Smooth muscle cell (in vitro differentiated cells): ENCODE results near the gene TPT1. TPM values are rescaled to one million over a fixed set of nuclear protein-coding genes. Genes with fewer than 3 reads are reported as not detected.
"Not testable (repeated sequence)": the region's sequence is repeated elsewhere in the genome, so short reads cannot be mapped to it uniquely, and the experiment has no call there.

Experiments used
- DNase-seq: peaks from one replicate; lab custom pipeline; 2025; ENCODE audit not compliant: unreplicated experiment; lab: John Stamatoyannopoulos, UW
- H2AFZ ChIP-seq: fragments of 200-600 bp; sonication (generic); 2 replicates; pipeline ENCODE4 v1.6.0; 2016; ENCODE audit warnings: antibody characterized with exemption, low read depth, mild to moderate bottlenecking
- H3F3A ChIP-seq: fragments of 200-600 bp; sonication (generic); 2 replicates; pipeline ENCODE4 v1.6.0; 2017; ENCODE audit warnings: antibody characterized with exemption, low read depth
- H3K27ac ChIP-seq: fragments of 200-600 bp; sonication (generic); 2 replicates; pipeline ENCODE4 v1.5.1; 2016; ENCODE audit warnings: low read depth, mild to moderate bottlenecking
- H3K27me3 ChIP-seq: fragments of 200-600 bp; sonication (generic); 2 replicates; pipeline ENCODE4 v1.6.1; 2016; ENCODE audit warnings: low read depth, mild to moderate bottlenecking
- H3K36me3 ChIP-seq: fragments of 200-600 bp; sonication (generic); 2 replicates; pipeline ENCODE4 v1.5.1; 2016; ENCODE audit warnings: low read depth
- H3K4me1 ChIP-seq: fragments of 200-600 bp; sonication (generic); 2 replicates; pipeline ENCODE4 v1.5.1; 2016; ENCODE audit warnings: low read depth
- H3K4me2 ChIP-seq: fragments of 200-600 bp; sonication (generic); 2 replicates; pipeline ENCODE4 v1.6.0; 2016; ENCODE audit warnings: mild to moderate bottlenecking
- H3K4me3 ChIP-seq: fragments of 200-600 bp; sonication (generic); 2 replicates; pipeline ENCODE4 v1.5.1; 2016; ENCODE audit warnings: mild to moderate bottlenecking
- H3K79me2 ChIP-seq: fragments of 200-600 bp; sonication (generic); 2 replicates; pipeline ENCODE4 v1.6.0; 2016; ENCODE audit warnings: low read depth, mild to moderate bottlenecking
- H3K9ac ChIP-seq: fragments of 200-600 bp; sonication (generic); 2 replicates; pipeline ENCODE4 v1.6.0; 2016; ENCODE audit warnings: low read depth
- H3K9me3 ChIP-seq: fragments of 200-600 bp; sonication (generic); replicated peaks from 2 replicates; pipeline ENCODE4 v1.5.1; 2016; ENCODE audit warnings: low read depth
- H4K20me1 ChIP-seq: fragments of 200-600 bp; sonication (generic); 2 replicates; pipeline ENCODE4 v1.6.0; 2016; ENCODE audit warnings: low read depth
- WGBS: methylation state at CpG from one replicate; pipeline ENCODE4 v1.1.7; 2016; ENCODE audit warnings: low lambda C conversion rate; 5-methylcytosine and 5-hydroxymethylcytosine counted together
- polyA plus RNA-seq: library from polyadenylated mRNA; unstranded; fragments of >200 nt; fragmentation: Nextera tagmentation; extraction: Ambion mirVana; gene quantifications from 2 replicates; pipeline ENCODE4 v1.2.1, GENCODE V29; 2016
- total RNA-seq: library from RNA; depleted of rRNA; stranded (reverse); fragments of >200 nt; gene quantifications from 2 replicates; pipeline ENCODE4 v1.2.3, GENCODE V29; 2014
- TF ChIP-seq, protein P1 (sequence below): fragments of 200-600 bp; sonication (generic); IDR thresholded peaks from 2 replicates; pipeline ENCODE4 v1.5.1; 2017; ENCODE audit warnings: borderline replicate concordance, mild to moderate bottlenecking, antibody characterized with exemption; ENCODE audit not compliant: insufficient read depth, poor library complexity, severe bottlenecking

The TPT1 gene
- total and polyA plus RNA-seq, 2 experiments from 2014 or later, result 1,031 to 3,918 TPM

DNA sequence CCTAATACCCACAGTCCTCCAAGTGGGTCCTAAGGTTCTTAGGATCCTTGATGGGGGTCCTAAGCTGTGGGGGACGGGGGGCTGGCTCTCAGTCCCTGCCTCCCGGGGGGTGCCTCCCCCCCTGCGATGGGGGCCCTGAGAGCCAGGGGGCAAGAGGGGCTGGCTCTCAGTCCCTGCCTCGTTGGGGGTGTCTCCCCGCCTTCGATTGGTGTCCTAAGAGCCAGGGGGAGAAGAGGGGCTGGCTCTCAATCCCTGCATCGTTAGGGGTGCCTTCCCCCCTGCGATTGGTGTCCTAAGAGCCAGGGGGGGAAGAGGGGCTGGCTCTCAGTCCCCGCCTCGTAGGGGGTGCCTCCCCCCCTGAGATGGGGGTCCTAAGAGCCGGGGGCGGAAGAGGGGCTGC lies 40.2 kb upstream of the TPT1 start:
- DNase-seq, result no peak
- Histone ChIP-seq H3K9me3 (no peaks in the 10 kb centered on the region), H3K27me3 (no peaks in the 10 kb centered on the region), H3K36me3 (no peaks in the 10 kb centered on the region), H2AFZ (no peak overlapping the region), H3K27ac (no peak overlapping the region), H3K79me2 (no peaks in the 10 kb centered on the region), H3F3A (no peaks in the 10 kb centered on the region), H3K4me1 (no peaks in the 10 kb centered on the region), H4K20me1 (no peaks in the 10 kb centered on the region), H3K9ac (no peak overlapping the region), H3K4me3 (no peak overlapping the region), H3K4me2 (no peak overlapping the region)
- WGBS, result no CpG with 5 or more reads among the region's 12 CpGs
- TF ChIP-seq, protein P1, sequence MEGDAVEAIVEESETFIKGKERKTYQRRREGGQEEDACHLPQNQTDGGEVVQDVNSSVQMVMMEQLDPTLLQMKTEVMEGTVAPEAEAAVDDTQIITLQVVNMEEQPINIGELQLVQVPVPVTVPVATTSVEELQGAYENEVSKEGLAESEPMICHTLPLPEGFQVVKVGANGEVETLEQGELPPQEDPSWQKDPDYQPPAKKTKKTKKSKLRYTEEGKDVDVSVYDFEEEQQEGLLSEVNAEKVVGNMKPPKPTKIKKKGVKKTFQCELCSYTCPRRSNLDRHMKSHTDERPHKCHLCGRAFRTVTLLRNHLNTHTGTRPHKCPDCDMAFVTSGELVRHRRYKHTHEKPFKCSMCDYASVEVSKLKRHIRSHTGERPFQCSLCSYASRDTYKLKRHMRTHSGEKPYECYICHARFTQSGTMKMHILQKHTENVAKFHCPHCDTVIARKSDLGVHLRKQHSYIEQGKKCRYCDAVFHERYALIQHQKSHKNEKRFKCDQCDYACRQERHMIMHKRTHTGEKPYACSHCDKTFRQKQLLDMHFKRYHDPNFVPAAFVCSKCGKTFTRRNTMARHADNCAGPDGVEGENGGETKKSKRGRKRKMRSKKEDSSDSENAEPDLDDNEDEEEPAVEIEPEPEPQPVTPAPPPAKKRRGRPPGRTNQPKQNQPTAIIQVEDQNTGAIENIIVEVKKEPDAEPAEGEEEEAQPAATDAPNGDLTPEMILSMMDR, result no peak

DNA sequence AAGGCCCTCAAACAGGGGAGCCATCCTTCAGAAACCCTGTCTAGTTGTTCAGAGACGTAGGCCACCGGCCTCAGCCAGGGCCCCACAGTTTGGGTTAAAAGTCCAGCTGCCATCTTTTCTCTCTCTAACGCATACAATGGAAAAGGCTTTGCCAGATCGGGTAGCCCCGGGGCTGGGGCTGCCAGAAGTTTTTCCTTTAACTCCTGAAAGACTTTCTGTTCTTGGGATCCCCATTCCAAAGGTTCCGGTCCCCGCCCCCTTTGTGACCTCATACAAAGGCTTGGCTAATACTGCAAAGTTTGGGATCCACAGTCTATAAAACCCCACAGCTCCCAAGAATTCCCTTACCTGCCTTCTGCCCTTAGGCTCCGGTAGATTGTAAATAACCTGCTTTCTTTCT lies 39.7 kb upstream of the TPT1 start:
- H3K9me3 ChIP-seq, H2AFZ ChIP-seq, H3K9ac ChIP-seq, H3K79me2 ChIP-seq, DNase-seq, H3K27me3 ChIP-seq, H3K4me1 ChIP-seq, H3F3A ChIP-seq, H3K4me2 ChIP-seq, H3K4me3 ChIP-seq, H4K20me1 ChIP-seq, H3K36me3 ChIP-seq, H3K27ac ChIP-seq: not testable (repeated sequence)
- 95% methylated on average over 7 of the region's 8 CpGs for WGBS

DNA sequence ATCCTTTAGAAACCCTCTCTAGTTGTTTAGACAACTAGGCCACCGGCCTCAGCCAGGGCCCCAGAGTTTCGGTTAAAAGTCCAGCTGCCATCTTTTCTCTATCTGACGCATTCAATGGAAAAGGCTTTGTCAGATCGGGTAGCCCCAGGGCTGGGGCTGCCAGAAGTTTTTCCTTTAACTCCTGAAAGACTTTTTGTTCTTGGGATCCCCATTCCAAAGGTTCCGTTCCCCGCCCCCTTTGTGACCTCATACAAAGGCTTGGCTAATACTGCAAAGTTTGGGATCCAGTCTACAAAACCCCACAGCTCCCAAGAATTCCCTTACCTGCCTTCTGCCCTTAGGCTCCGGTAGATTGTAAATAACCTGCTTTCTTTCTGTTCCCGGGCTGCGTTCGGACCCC lies 38.5 kb upstream of the TPT1 start:
- DNase-seq, H3K79me2 ChIP-seq, H3K4me1 ChIP-seq, H2AFZ ChIP-seq, H3K9me3 ChIP-seq, H3K4me3 ChIP-seq, H3F3A ChIP-seq, H4K20me1 ChIP-seq, H3K27ac ChIP-seq, H3K27me3 ChIP-seq, H3K9ac ChIP-seq, H3K4me2 ChIP-seq, H3K36me3 ChIP-seq: not testable (repeated sequence)
- 96% methylated on average over 7 of the region's 10 CpGs for WGBS

DNA sequence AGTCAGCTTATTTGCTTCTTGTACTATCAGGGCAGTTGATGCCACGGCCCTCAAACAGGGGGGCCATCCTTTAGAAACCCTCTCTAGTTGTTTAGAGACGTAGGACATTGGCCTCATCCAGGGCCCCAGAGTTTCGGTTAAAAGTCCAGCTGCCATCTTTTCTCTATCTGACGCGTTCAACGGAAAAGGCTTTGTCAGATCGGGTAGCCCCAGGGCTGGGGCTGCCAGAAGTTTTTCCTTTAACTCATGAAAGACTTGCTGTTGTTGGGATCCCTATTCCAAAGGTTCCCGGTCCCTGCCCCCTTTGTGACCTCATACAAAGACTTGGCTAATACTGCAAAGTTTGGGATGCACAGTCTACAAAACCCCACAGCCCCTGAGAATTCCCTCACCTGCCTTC lies 37.8 kb upstream of the TPT1 start:
- DNase-seq, H2AFZ ChIP-seq: not testable (repeated sequence)
- 92% methylated on average over 8 of the region's 8 CpGs for WGBS

DNA sequence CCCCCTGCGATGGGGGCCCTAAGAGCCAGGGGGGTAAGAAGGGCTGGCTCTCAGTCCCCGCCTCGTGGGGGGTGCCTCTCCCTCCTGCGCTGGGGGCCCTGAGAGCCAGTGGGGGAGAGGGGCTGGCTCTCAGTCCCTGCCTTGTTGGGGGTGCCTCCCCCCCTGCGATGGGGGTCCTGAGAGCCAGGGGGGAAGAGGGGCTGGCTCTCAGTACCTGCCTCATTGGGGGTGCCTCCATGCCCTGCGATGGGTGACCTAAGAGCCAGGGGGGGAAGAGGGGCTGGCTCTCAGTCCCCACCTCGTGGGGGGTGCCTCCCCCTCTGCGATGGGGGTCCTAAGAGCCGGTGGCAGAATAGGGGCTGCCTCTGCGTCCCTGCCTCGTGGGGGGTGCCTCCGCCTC lies 36.3 kb upstream of the TPT1 start:
- not testable (repeated sequence) for H3K9me3 ChIP-seq, H3K9ac ChIP-seq, H2AFZ ChIP-seq, H3K79me2 ChIP-seq, DNase-seq, H3K4me1 ChIP-seq, H3K27me3 ChIP-seq, H3K4me2 ChIP-seq, H3F3A ChIP-seq, H3K27ac ChIP-seq, H3K36me3 ChIP-seq, H3K4me3 ChIP-seq, H4K20me1 ChIP-seq
- 100% methylated on average over 5 of the region's 12 CpGs for WGBS

More for the DNA sequence above, 37.8 kb upstream of the TPT1 start:
- not testable (repeated sequence) for H3K27me3 ChIP-seq, H3K4me1 ChIP-seq, H3K9me3 ChIP-seq, H4K20me1 ChIP-seq, H3K36me3 ChIP-seq, H3K9ac ChIP-seq, H3F3A ChIP-seq, H3K27ac ChIP-seq, H3K79me2 ChIP-seq, H3K4me3 ChIP-seq, H3K4me2 ChIP-seq

DNA sequence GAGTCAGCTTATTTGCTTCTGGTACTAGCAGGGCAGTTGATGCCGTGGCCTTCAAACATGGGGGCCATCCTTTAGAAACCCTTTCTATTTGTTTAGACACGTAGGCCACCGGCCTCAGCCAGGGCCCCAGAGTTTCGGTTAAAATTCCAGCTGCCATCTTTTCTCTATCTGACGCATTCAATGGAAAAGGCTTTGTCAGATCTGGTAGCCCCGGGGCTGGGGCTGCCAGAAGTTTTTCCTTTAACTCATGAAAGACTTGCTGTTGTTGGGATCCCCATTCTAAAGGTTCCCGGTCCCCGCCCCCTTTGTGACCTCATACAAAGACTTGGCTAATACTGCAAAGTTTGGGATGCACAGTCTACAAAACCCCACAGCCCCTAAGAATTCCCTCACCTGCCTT lies 35.7 kb upstream of the TPT1 start:
- DNase-seq, H3K9me3 ChIP-seq, H3K4me3 ChIP-seq, H3K27ac ChIP-seq, H4K20me1 ChIP-seq, H2AFZ ChIP-seq, H3K4me2 ChIP-seq, H3K79me2 ChIP-seq, H3K36me3 ChIP-seq, H3K27me3 ChIP-seq, H3K4me1 ChIP-seq, H3K9ac ChIP-seq, H3F3A ChIP-seq: not testable (repeated sequence)
- 94% methylated on average over 8 of the region's 8 CpGs for WGBS
